A673 (cell line): Measurements from ENCODE around the gene BIVM.

Experiments
- CTCF ChIP-seq: fragments of 300-800, 200-600 bp; sonication (generic); conservative IDR thresholded peaks from 2 replicates; pipeline ENCODE4 v1.5.1; 2017; ENCODE audit warnings: low read depth, mild to moderate bottlenecking, antibody characterized with exemption, low read length, moderate library complexity, mixed read lengths
- EZH2 ChIP-seq: fragments of 200-600 bp; sonication (generic); IDR thresholded peaks from 2 replicates; pipeline ENCODE4 v1.6.1; 2017; ENCODE audit warnings: borderline replicate concordance, low read depth, mild to moderate bottlenecking, mixed read lengths, antibody characterized with exemption, low read length; ENCODE audit not compliant: poor library complexity, severe bottlenecking

- TF ChIP-seq CTCF (no peak), EZH2 (no peak)
These were observed 26.9 kb upstream of the BIVM start for GRCh38 chr13:102772042-102772425.
